IPS-15b (cell line): ENCODE data around the gene ACACB.

Experiments used
- H3K27me3 ChIP-seq: one replicate; pipeline ENCODE4 v1.6.1; 2013; ENCODE audit warnings: low read length; ENCODE audit not compliant: control insufficient read depth, insufficient read depth
- H3K36me3 ChIP-seq: one replicate; pipeline ENCODE4 v1.6.1; 2013; ENCODE audit warnings: low read length; ENCODE audit not compliant: control insufficient read depth, insufficient read depth
- H3K4me1 ChIP-seq: one replicate; pipeline ENCODE4 v1.6.1; 2013; ENCODE audit warnings: mild to moderate bottlenecking, low read length; ENCODE audit not compliant: control insufficient read depth, insufficient read depth
- H3K4me3 ChIP-seq: one replicate; pipeline ENCODE4 v1.5.1; 2013; ENCODE audit warnings: low read depth, low read length
- H3K9ac ChIP-seq: one replicate; pipeline ENCODE4 v1.6.1; 2013; ENCODE audit warnings: low read depth, mild to moderate bottlenecking, low read length
- H3K9me3 ChIP-seq: one replicate; pipeline ENCODE4 v1.6.1; 2013; ENCODE audit warnings: mild to moderate bottlenecking, low read length; ENCODE audit not compliant: control insufficient read depth, insufficient read depth

ACACB gene

DNA sequence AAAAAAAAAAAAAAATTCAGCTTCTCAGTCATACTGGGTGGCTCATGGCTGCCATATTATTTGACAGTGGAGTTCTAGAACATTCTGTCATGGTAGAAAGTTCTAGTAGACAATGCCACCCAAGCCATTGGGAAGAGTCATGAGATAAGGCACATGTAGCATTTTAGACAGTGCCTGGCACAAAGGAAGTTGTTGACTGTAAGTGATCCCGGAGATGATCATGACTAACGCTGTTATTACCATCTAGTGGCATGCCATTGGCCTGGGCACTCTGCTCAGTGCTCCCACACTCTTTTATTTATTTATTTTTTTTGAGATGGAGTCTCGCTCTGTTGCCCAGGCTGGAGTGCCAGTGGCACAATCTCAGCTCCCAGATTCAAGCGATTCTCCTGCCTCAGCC, 112.3 kb downstream of the ACACB start:
- Histone ChIP-seq H3K4me3 (no peak overlapping the region), H3K27me3 (no peaks in the 10 kb centered on the region), H3K4me1 (no peaks in the 10 kb centered on the region), H3K36me3 (peaks cover 7% of the 10 kb centered on the region), H3K9ac (no peak overlapping the region), H3K9me3 (no peaks in the 10 kb centered on the region)

DNA sequence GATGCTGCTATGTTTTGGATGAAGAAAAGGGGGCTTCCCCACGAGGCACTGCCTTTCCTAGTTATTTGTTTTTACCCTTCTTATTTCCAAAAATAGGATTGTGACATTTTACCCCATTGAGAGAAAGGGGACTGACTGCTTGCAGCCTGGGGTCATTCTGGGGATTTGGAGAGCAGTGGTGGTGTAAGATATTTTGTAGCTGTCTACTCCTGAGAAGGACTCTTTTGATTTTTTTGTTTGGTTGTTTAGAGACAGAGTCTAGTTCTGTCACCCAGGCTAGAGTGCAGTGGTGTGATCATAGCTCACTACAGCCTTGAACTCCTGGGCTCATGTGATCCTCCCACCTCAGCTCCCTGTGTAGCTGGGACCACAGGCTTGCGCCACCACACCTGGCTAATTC, 113.8 kb downstream of the ACACB start:
- Histone ChIP-seq H3K36me3 (peaks cover 7% of the 10 kb centered on the region), H3K27me3 (no peaks in the 10 kb centered on the region), H3K9ac (no peak overlapping the region), H3K4me1 (no peaks in the 10 kb centered on the region), H3K4me3 (no peak overlapping the region), H3K9me3 (no peaks in the 10 kb centered on the region)

DNA sequence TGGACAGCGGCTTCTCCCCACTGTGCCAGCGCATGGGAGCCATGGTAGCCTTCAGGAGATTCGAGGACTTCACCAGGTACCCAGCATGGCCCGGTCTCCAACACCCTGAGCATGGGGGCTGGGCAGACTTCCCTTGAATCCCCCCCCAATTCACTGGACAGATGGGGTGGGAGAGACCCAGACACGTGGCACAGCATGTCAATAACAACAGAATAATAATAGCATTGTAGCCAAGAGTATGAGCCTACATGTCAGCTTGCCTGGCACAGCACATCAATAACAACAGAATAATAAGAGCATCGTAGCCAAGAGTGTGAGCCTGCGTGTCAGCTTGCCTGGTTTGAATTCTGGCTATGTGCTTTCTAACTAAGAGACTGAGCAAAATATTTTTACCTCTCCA, 116.3 kb downstream of the ACACB start:
- Histone ChIP-seq H3K9ac (no peak overlapping the region), H3K27me3 (no peaks in the 10 kb centered on the region), H3K9me3 (no peaks in the 10 kb centered on the region), H3K36me3 (peaks cover 9% of the 10 kb centered on the region), H3K4me3 (no peak overlapping the region), H3K4me1 (no peaks in the 10 kb centered on the region)

DNA sequence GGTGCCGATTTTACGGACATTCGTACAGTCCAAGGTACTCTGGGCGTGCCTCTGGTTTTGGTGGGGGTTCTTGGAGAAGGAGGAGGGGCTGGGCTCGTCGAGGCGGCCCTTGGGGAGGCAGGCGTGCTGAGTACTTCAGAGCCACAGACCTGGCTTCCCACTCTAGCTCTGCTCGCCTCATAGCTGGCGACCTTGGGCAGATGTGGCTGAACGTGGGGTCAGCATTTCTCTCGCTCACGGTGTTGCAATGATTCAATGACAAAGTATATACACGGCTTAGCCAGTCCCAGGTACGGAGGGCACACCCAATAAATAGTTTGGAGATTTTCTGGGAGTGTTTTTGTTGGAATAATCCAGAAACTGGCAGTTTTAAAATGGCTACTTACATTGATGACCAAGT, 117.6 kb downstream of the ACACB start:
- no peaks in the 10 kb centered on the region for H3K9me3 ChIP-seq

DNA sequence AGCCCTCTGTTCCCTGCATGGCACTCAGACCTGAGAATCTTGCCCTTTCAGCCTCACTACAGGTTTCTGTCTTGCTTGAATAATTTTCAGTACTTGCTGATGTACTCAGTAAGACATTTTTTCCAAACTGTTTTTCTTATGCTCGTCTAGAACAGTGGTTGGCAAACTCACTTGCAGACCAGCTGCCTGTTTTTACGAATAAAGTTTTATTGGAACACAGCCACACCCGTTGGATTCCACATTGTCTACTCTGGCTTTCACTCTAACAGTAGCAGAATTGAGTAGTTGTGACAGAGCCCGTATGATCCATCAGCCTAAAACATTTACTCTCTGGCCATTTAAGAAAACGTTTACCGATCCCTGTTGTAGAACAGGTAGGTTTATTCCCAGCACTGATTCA, 119.9 kb downstream of the ACACB start:
- Histone ChIP-seq H3K9me3 (no peaks in the 10 kb centered on the region), H3K4me3 (no peak overlapping the region), H3K4me1 (no peaks in the 10 kb centered on the region), H3K9ac (no peak overlapping the region), H3K36me3 (peaks cover 9% of the 10 kb centered on the region), H3K27me3 (no peaks in the 10 kb centered on the region)

More for the DNA sequence above, 117.6 kb downstream of the ACACB start:
- no peaks in the 10 kb centered on the region for H3K4me1 ChIP-seq
- H3K4me3 ChIP-seq, result no peak overlapping the region
- H3K36me3 ChIP-seq, result peaks cover 9% of the 10 kb centered on the region
- no peak overlapping the region for H3K9ac ChIP-seq
- H3K27me3 ChIP-seq, result no peaks in the 10 kb centered on the region

DNA sequence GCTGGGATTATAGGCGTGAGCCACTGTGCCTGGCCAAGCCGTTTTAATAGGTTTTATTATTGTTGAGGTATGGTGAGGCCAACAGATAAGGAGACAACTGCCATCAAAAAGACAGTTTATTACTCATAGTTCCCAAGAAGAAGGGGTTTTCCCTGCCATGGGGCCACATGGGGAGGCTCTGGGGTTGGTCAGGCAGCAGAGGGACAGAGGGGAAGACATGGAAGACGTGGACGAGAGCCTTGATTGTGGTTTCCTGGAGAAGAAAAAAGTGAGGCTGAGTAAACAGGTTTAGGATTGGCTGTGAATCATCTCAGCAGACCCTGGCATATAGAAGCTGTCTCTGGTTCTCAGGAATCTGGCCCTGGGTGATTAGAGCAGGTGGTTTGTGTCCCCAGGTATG, 122.8 kb downstream of the ACACB start:
- Histone ChIP-seq H3K36me3 (peaks cover 5% of the 10 kb centered on the region), H3K27me3 (no peaks in the 10 kb centered on the region)

DNA sequence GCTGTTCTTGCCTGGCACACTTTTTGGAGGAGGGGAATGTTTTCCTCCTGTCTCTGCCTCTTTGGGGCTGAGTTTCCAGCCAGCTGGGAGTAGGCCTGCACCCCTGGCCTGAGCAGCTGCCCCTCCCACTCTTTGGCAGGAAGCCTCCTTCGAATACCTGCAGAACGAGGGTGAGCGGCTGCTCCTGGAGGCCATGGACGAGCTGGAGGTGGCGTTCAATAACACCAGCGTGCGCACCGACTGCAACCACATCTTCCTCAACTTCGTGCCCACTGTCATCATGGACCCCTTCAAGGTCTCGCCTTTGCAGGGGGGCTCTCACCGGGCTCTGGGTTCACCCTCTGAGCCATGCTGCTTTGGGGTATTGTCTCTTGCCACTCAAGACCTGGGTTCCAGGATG, 123.3 kb downstream of the ACACB start:
- Histone ChIP-seq H3K4me1 (no peaks in the 10 kb centered on the region), H3K36me3 (peaks cover 5% of the 10 kb centered on the region)

More for the DNA sequence above, 122.8 kb downstream of the ACACB start:
- no peak overlapping the region for H3K9ac ChIP-seq
- no peak overlapping the region for H3K4me3 ChIP-seq
- H3K4me1 ChIP-seq, result no peaks in the 10 kb centered on the region
- no peaks in the 10 kb centered on the region for H3K9me3 ChIP-seq

DNA sequence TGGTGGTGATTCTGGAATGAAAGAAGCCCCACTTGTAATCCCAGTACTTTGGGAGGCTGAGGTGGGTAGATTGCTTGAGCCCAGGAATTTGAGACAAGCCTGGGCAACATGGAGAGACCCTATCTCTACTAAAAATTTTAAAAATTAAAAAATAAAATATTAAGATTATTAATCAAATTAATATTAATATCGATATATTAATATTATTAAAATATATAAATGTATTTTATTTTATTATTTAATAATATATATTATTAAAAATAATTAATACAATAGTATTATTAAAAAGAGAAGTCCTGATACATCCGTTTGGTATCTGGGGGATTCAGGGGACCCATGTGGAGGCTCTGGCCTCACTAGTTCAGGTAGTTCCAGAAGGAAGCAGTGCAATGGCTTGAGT, 124.0 kb downstream of the ACACB start:
- Histone ChIP-seq H3K9ac (no peak overlapping the region), H3K27me3 (no peaks in the 10 kb centered on the region), H3K4me1 (no peaks in the 10 kb centered on the region), H3K4me3 (no peak overlapping the region), H3K9me3 (no peaks in the 10 kb centered on the region), H3K36me3 (peaks cover 5% of the 10 kb centered on the region)

More for the DNA sequence above, 123.3 kb downstream of the ACACB start:
- Histone ChIP-seq H3K27me3 (no peaks in the 10 kb centered on the region), H3K4me3 (no peak overlapping the region), H3K9me3 (no peaks in the 10 kb centered on the region), H3K9ac (no peak overlapping the region)

DNA sequence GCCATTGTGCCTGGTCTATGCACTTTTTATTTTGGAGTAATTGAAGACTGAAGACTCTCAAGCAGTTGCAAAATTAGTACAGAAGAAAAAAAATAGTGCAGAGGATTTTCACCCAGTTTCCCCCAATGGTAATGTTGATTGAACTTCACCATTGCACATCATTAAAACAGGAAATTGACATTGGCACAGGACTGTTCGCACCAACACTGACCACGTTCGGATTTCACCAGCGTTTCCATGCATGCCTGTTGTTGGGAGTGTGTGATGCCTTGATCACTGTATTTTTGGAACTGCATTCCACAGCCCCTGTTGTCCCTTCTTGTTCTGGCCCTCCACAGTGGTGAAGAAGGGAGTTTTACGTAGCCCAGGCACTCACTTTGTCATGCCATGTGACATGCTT, 125.5 kb downstream of the ACACB start:
- Histone ChIP-seq H3K4me3 (no peak overlapping the region), H3K36me3 (peaks cover 4% of the 10 kb centered on the region), H3K9ac (no peak overlapping the region), H3K4me1 (no peaks in the 10 kb centered on the region), H3K9me3 (no peaks in the 10 kb centered on the region), H3K27me3 (no peaks in the 10 kb centered on the region)

DNA sequence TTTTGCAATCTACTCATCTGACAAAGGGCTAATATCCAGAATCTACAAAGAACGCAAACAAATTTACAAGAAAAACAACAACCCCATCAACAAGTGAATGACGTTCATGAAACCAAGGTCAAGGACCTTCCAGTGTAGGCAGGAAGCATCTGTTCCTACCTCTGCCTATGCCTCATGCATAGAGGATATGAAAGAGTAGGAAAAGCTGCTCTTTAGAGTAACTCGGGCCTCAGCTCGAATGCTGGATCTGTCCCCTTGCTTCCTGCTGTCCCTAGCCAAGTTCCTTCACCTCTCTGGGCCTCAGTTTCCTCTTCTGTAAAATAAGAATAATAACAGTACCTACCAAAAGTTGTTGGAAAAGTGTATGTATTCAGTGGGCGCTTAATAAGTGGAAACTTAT, 127.7 kb downstream of the ACACB start:
- Histone ChIP-seq H3K4me3 (no peak overlapping the region), H3K36me3 (no peaks in the 10 kb centered on the region)

DNA sequence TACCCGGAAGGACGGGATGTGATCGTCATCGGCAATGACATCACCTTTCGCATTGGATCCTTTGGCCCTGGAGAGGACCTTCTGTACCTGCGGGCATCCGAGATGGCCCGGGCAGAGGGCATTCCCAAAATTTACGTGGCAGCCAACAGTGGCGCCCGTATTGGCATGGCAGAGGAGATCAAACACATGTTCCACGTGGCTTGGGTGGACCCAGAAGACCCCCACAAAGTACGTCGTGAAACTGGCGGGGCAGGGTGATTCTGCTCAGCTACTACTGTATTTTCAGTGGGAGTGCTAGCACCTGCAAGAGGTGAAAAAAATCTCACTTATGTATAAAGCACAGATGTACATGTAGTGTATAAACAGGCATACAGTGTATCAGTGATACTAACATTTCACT, 129.8 kb downstream of the ACACB start:
- H3K9ac ChIP-seq, result no peak overlapping the region
- no peaks in the 10 kb centered on the region for H3K9me3 ChIP-seq
- no peaks in the 10 kb centered on the region for H3K36me3 ChIP-seq
- no peaks in the 10 kb centered on the region for H3K4me1 ChIP-seq
- H3K27me3 ChIP-seq, result no peaks in the 10 kb centered on the region
- no peak overlapping the region for H3K4me3 ChIP-seq

More for the DNA sequence above, 127.7 kb downstream of the ACACB start:
- no peaks in the 10 kb centered on the region for H3K4me1 ChIP-seq
- no peak overlapping the region for H3K9ac ChIP-seq
- H3K27me3 ChIP-seq, result no peaks in the 10 kb centered on the region
- H3K9me3 ChIP-seq, result no peaks in the 10 kb centered on the region

DNA sequence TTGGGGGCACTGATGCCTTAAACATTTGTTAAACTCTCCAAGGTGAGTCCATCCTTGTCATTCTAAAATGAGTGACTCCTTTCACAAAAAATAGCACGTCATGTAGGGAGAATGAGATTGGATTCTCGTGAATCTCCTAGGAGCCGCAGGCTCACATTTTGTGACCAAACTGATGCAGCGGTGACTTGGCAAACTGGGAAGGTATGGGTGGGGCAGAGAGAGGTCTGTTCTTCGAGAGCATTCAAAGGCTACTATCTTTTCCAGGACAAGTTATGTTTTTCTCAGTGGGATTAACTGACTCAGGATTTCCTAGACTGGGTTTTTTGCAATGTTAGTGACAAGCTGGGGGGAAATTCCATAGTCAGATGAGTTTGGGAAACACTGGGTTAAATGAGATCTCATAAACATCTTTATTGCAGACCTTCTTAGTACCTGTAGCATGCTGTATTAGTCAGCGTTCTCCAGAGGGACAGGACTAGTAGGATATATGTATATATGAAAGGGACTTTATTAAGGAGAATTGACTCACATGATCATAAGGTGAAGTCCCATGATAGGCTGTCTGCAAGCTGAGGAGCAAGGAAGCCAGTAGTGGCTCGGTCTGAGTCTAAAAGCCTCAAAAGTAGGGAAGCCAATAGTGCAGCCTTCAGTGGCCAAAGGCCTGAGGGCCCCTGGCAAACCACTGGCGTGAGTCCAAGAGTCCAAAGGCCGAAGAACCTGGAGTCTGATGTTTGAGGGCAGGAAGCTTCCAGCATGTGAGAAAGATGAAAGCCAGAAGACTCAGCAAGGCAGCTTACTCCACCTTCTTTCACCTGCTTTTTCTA, 131.7 kb downstream of the ACACB start:
- H3K4me1 ChIP-seq, result no peaks in the 10 kb centered on the region

More for the DNA sequence above, 131.7 kb downstream of the ACACB start:
- no peak overlapping the region for H3K4me3 ChIP-seq
- no peaks in the 10 kb centered on the region for H3K36me3 ChIP-seq
- no peaks in the 10 kb centered on the region for H3K27me3 ChIP-seq
- no peak overlapping the region for H3K9ac ChIP-seq
- H3K9me3 ChIP-seq, result no peaks in the 10 kb centered on the region
